WTC11 (cell line): ENCODE measurements around the gene PRKD1. TPM values are rescaled to one million over a fixed set of nuclear protein-coding genes. Genes with fewer than 3 reads are reported as not detected.

Source experiments
- ATAC-seq: fragments of 200-7000 bp; cut with Tn5 transposase; 2 replicates; pipeline ENCODE4 v1.10.0; 2021; ENCODE audit warnings: mild to moderate bottlenecking, moderate library complexity
- CTCF ChIA-PET: fragments of 300-600 bp; sonication (Branson Sonifier 250); formaldehyde crosslinking; loops from one replicate; lab custom pipeline; 2021; ENCODE audit warnings: antibody characterized with exemption; lab: Charles Lee
- POLR2A ChIA-PET: fragments of 350-600 bp; sonication (Branson Sonifier 250); formaldehyde crosslinking; loops from one replicate; lab custom pipeline; 2021; ENCODE audit warnings: antibody characterized with exemption; lab: Charles Lee
- DNase-seq: peaks from one replicate; pipeline ENCODE4 v3.0.0; 2021; ENCODE audit warnings: low spot score
- H3K27ac Mint-ChIP-seq: 2 replicates; pipeline ENCODE4 v1.8.0; 2021; ENCODE audit warnings: mixed read lengths
- H3K27me3 Mint-ChIP-seq: 2 replicates; pipeline ENCODE4 v1.8.0; 2021; ENCODE audit warnings: low read depth, mild to moderate bottlenecking, moderate library complexity, mixed read lengths
- H3K36me3 Mint-ChIP-seq: 2 replicates; pipeline ENCODE4 v1.8.0; 2021; ENCODE audit warnings: mixed read lengths
- H3K4me1 Mint-ChIP-seq: 2 replicates; pipeline ENCODE4 v1.8.0; 2022; ENCODE audit warnings: mixed read lengths
- H3K4me3 Mint-ChIP-seq: 2 replicates; pipeline ENCODE4 v1.8.0; 2021; ENCODE audit warnings: mild to moderate bottlenecking, moderate library complexity, mixed read lengths
- H3K9me3 Mint-ChIP-seq: 2 replicates; pipeline ENCODE4 v1.8.0; 2021; ENCODE audit warnings: mixed read lengths
- CREB1 ChIP-seq: sonication (generic); formaldehyde crosslinking; IDR thresholded peaks from 2 replicates; pipeline ENCODE4 v1.8.0; 2023; ENCODE audit warnings: mild to moderate bottlenecking, missing genetic modification reagents
- CREM ChIP-seq: sonication (generic); formaldehyde crosslinking; IDR thresholded peaks from 2 replicates; pipeline ENCODE4 v1.8.1; 2022; ENCODE audit warnings: mild to moderate bottlenecking, missing genetic modification reagents, moderate library complexity
- ELF4 ChIP-seq: sonication (generic); formaldehyde crosslinking; IDR thresholded peaks from 2 replicates; pipeline ENCODE4 v1.8.1; 2022; ENCODE audit warnings: low read depth, mild to moderate bottlenecking, moderate library complexity, missing genetic modification reagents
- FOXK1 ChIP-seq: sonication (generic); formaldehyde crosslinking; IDR thresholded peaks from 2 replicates; pipeline ENCODE4 v1.8.0; 2022; ENCODE audit warnings: mild to moderate bottlenecking, moderate library complexity, missing genetic modification reagents
- GRHL2 ChIP-seq: fragments of 250-450 bp; sonication (Bioruptor Pico); IDR thresholded peaks from 2 replicates; pipeline ENCODE4 v1.8.0; 2022; ENCODE audit warnings: mild to moderate bottlenecking, moderate library complexity; ENCODE audit not compliant: insufficient replicate concordance, severe bottlenecking
- KAT7 ChIP-seq: sonication (generic); formaldehyde crosslinking; IDR thresholded peaks from 2 replicates; pipeline ENCODE4 v1.8.1; 2023; ENCODE audit warnings: missing genetic modification reagents, mild to moderate bottlenecking, borderline replicate concordance
- NFATC4 ChIP-seq: fragments of 250-450 bp; sonication (Bioruptor Pico); IDR thresholded peaks from 2 replicates; pipeline ENCODE4 v1.9.0; 2021; ENCODE audit warnings: mild to moderate bottlenecking
- NFE2L1 ChIP-seq: sonication (generic); formaldehyde crosslinking; IDR thresholded peaks from 2 replicates; pipeline ENCODE4 v1.8.1; 2023; ENCODE audit warnings: missing genetic modification reagents
- NR1H2 ChIP-seq: sonication (generic); formaldehyde crosslinking; IDR thresholded peaks from 2 replicates; pipeline ENCODE4 v1.9.0; 2021; ENCODE audit warnings: mild to moderate bottlenecking, moderate library complexity, missing genetic modification reagents
- NR2C2 ChIP-seq: sonication (generic); formaldehyde crosslinking; IDR thresholded peaks from 2 replicates; pipeline ENCODE4 v1.8.0; 2022; ENCODE audit warnings: mild to moderate bottlenecking, missing genetic modification reagents
- NR3C1 ChIP-seq: sonication (generic); formaldehyde crosslinking; conservative IDR thresholded peaks from 2 replicates; pipeline ENCODE4 v1.8.1; 2023; ENCODE audit warnings: low read depth, mild to moderate bottlenecking, missing genetic modification reagents
- SMAD3 ChIP-seq: sonication (generic); formaldehyde crosslinking; IDR thresholded peaks from 2 replicates; pipeline ENCODE4 v1.8.0; 2022; ENCODE audit warnings: missing genetic modification reagents, mild to moderate bottlenecking, borderline replicate concordance
- TEAD4 ChIP-seq: sonication (generic); formaldehyde crosslinking; IDR thresholded peaks from 2 replicates; pipeline ENCODE4 v1.8.0; 2022; ENCODE audit warnings: mild to moderate bottlenecking, missing genetic modification reagents
- TP53 ChIP-seq: sonication (generic); formaldehyde crosslinking; IDR thresholded peaks from 2 replicates; pipeline ENCODE4 v1.8.1; 2023; ENCODE audit warnings: mild to moderate bottlenecking, missing genetic modification reagents
- ZNF121 ChIP-seq: sonication (generic); formaldehyde crosslinking; IDR thresholded peaks from 2 replicates; pipeline ENCODE4 v1.8.0; 2023; ENCODE audit warnings: missing genetic modification reagents
- ZNF138 ChIP-seq: sonication (generic); formaldehyde crosslinking; conservative IDR thresholded peaks from 2 replicates; pipeline ENCODE4 v1.8.1; 2022; ENCODE audit warnings: mild to moderate bottlenecking, moderate library complexity, missing genetic modification reagents
- ZNF317 ChIP-seq: sonication (generic); formaldehyde crosslinking; IDR thresholded peaks from 2 replicates; pipeline ENCODE4 v1.8.1; 2023; ENCODE audit warnings: low read depth, mild to moderate bottlenecking, moderate library complexity, missing genetic modification reagents, borderline replicate concordance
- total RNA-seq: library from RNA; stranded (reverse); gene quantifications from 3 replicates; pipeline ENCODE4 v1.2.3, GENCODE V29; 2021
- TF ChIP-seq, protein P1 (sequence below): sonication (generic); formaldehyde crosslinking; IDR thresholded peaks from 2 replicates; pipeline ENCODE4 v1.8.0; 2022; ENCODE audit warnings: mild to moderate bottlenecking, missing genetic modification reagents
- TF ChIP-seq, protein P2 (sequence below): fragments of 200-600 bp; IDR thresholded peaks from 2 replicates; pipeline ENCODE4 v1.8.0; 2022; ENCODE audit warnings: antibody characterized with exemption
- TF ChIP-seq, protein P3 (sequence below): sonication (generic); formaldehyde crosslinking; IDR thresholded peaks from 2 replicates; pipeline ENCODE4 v1.8.0; 2023; ENCODE audit warnings: missing genetic modification reagents
- TF ChIP-seq, protein P4 (sequence below): fragments of 250-450 bp; sonication (Bioruptor Pico); IDR thresholded peaks from 2 replicates; pipeline ENCODE4 v1.9.0; 2021; ENCODE audit warnings: mild to moderate bottlenecking

PRKD1 gene
- total RNA-seq, 1 experiment from 2014 or later: 7.6 TPM

DNA sequence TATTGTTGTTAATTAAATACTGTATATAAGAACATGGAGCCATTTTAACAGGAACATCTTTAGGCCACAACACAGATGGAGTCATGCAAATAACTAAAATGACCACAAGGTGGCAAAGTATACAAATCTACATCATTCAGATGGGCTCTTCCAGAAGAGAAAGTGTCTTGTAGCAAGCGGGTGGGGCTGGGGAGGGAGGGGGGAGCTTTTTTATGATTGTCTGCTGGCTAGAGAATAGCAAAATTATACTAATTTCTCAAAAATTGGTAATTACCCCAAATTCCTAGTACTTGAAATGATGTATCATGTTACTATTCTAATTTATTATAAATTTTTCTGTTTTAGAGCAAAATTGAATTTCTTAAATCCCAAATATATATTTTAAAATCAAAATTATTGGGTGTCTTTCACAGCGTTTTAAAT, 378.7 kb downstream of the PRKD1 start:
- ATAC-seq (peak; percentile 69), DNase-seq (no peak)
- H3K27ac Mint-ChIP-seq: no peak overlapping the region
- H3K4me1 Mint-ChIP-seq: no peaks in the 10 kb centered on the region
- H3K27me3 Mint-ChIP-seq: no peaks in the 10 kb centered on the region
- ChIA-PET POLR2A (no interaction called here), CTCF (interaction anchor here (0.6 to 3.9 kb wide), 3 partner anchors 22 to 665 kb away, joined by 3 to 24 read pairs (median 8); no protein-coding TSS in a partner anchor)
- TF ChIP-seq ELF4 (CRISPR knock-in tag) (no peak), ZNF138 (no peak)
- TF ChIP-seq, protein P1, sequence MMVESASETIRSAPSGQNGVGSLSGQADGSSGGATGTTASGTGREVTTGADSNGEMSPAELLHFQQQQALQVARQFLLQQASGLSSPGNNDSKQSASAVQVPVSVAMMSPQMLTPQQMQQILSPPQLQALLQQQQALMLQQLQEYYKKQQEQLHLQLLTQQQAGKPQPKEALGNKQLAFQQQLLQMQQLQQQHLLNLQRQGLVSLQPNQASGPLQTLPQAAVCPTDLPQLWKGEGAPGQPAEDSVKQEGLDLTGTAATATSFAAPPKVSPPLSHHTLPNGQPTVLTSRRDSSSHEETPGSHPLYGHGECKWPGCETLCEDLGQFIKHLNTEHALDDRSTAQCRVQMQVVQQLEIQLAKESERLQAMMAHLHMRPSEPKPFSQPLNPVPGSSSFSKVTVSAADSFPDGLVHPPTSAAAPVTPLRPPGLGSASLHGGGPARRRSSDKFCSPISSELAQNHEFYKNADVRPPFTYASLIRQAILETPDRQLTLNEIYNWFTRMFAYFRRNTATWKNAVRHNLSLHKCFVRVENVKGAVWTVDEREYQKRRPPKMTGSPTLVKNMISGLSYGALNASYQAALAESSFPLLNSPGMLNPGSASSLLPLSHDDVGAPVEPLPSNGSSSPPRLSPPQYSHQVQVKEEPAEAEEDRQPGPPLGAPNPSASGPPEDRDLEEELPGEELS (CRISPR knock-in tag): no peak
- TF ChIP-seq, protein P2, sequence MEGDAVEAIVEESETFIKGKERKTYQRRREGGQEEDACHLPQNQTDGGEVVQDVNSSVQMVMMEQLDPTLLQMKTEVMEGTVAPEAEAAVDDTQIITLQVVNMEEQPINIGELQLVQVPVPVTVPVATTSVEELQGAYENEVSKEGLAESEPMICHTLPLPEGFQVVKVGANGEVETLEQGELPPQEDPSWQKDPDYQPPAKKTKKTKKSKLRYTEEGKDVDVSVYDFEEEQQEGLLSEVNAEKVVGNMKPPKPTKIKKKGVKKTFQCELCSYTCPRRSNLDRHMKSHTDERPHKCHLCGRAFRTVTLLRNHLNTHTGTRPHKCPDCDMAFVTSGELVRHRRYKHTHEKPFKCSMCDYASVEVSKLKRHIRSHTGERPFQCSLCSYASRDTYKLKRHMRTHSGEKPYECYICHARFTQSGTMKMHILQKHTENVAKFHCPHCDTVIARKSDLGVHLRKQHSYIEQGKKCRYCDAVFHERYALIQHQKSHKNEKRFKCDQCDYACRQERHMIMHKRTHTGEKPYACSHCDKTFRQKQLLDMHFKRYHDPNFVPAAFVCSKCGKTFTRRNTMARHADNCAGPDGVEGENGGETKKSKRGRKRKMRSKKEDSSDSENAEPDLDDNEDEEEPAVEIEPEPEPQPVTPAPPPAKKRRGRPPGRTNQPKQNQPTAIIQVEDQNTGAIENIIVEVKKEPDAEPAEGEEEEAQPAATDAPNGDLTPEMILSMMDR: peak; percentile 46
- H3K36me3 Mint-ChIP-seq: no peaks in the 10 kb centered on the region
- H3K4me3 Mint-ChIP-seq: no peak overlapping the region
- no peaks in the 10 kb centered on the region for H3K9me3 Mint-ChIP-seq

DNA sequence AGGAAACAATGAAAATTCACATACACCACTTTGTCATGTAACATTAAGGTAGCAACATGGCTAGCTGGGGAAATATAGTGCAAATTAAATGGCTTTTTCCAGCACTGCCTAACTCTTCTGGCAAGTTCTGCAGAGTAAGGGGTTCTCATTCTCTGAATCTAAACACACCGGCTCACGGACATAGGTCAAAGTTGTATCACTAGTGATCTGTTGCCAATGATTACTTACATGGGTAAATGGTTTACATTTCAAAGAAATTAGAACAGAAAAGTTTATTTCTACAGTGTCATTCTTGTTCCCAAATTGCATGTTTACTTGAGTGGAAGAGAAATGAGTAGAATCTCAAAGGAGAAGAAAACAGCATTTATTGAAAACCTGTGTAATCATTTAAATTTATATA, 381.9 kb downstream of the PRKD1 start:
- Mint-ChIP-seq H3K4me1 (no peaks in the 10 kb centered on the region), H3K36me3 (no peaks in the 10 kb centered on the region), H3K27ac (no peak overlapping the region), H3K4me3 (no peak overlapping the region), H3K9me3 (no peaks in the 10 kb centered on the region), H3K27me3 (no peaks in the 10 kb centered on the region)
- ChIA-PET POLR2A (no interaction called here), CTCF (interaction anchor here (0.9 kb wide), 1 partner anchor 722 kb away, joined by 3 read pairs; no protein-coding TSS in a partner anchor)
- DNase-seq: no peak
- no peak for TF ChIP-seq TP53
- no peak for TF ChIP-seq NR2C2 (CRISPR knock-in tag)
- ATAC-seq: no peak

DNA sequence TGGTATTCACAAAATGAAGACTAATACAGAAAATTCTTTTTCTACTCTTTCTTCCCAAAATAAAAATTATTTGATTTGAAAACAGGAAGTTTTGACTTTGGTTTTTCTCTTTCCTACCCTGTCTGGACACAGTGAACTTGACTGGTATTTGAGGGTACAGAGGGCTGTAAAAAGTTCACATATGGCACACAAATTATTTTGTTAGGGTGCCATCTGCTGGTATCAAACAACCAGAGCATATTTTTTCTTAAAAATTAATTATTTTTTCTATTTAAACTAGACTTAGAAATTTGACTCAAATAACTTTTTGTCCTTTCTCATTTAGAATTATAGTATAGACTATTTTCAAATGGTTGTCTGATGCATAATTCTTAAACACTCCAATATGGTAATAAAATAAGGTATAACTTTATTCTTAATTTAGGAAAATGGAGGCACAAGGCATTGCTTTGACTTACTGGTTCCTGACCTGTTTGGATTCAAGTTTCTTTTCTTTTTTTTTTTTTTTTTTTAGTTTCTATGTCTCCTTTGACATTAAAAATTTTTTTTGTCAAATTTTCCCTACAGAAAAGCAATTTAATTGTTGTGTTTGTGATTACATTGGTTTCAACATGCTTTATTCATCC, 390.6 kb downstream of the PRKD1 start:
- H3K4me3 Mint-ChIP-seq: no peak overlapping the region
- H3K27ac Mint-ChIP-seq: no peak overlapping the region
- ATAC-seq (no peak), DNase-seq (no peak)
- no peaks in the 10 kb centered on the region for H3K36me3 Mint-ChIP-seq
- peaks cover 4% of the 10 kb centered on the region for H3K9me3 Mint-ChIP-seq
- ChIA-PET CTCF (no interaction called here), POLR2A (no interaction called here)
- H3K4me1 Mint-ChIP-seq: no peaks in the 10 kb centered on the region
- H3K27me3 Mint-ChIP-seq: no peaks in the 10 kb centered on the region; the same call in 1 of the 2 replicates
- TF ChIP-seq, protein P2: no peak
- TF ChIP-seq, protein P3, sequence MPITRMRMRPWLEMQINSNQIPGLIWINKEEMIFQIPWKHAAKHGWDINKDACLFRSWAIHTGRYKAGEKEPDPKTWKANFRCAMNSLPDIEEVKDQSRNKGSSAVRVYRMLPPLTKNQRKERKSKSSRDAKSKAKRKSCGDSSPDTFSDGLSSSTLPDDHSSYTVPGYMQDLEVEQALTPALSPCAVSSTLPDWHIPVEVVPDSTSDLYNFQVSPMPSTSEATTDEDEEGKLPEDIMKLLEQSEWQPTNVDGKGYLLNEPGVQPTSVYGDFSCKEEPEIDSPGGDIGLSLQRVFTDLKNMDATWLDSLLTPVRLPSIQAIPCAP: no peak
- TF ChIP-seq ZNF317 (no peak), TP53 (no peak), CREB1 (CRISPR knock-in tag) (no peak), ZNF121 (CRISPR knock-in tag) (no peak), SMAD3 (CRISPR knock-in tag) (no peak), ZNF138 (no peak), NFE2L1 (no peak), NFATC4 (CRISPR knock-in tag) (no peak), KAT7 (CRISPR knock-in tag) (no peak), NR1H2 (CRISPR knock-in tag) (no peak), TEAD4 (CRISPR knock-in tag) (no peak), GRHL2 (CRISPR knock-in tag) (no peak), NR3C1 (CRISPR knock-in tag) (no peak), FOXK1 (CRISPR knock-in tag) (no peak), CREM (CRISPR knock-in tag) (no peak)
- TF ChIP-seq, protein P4, sequence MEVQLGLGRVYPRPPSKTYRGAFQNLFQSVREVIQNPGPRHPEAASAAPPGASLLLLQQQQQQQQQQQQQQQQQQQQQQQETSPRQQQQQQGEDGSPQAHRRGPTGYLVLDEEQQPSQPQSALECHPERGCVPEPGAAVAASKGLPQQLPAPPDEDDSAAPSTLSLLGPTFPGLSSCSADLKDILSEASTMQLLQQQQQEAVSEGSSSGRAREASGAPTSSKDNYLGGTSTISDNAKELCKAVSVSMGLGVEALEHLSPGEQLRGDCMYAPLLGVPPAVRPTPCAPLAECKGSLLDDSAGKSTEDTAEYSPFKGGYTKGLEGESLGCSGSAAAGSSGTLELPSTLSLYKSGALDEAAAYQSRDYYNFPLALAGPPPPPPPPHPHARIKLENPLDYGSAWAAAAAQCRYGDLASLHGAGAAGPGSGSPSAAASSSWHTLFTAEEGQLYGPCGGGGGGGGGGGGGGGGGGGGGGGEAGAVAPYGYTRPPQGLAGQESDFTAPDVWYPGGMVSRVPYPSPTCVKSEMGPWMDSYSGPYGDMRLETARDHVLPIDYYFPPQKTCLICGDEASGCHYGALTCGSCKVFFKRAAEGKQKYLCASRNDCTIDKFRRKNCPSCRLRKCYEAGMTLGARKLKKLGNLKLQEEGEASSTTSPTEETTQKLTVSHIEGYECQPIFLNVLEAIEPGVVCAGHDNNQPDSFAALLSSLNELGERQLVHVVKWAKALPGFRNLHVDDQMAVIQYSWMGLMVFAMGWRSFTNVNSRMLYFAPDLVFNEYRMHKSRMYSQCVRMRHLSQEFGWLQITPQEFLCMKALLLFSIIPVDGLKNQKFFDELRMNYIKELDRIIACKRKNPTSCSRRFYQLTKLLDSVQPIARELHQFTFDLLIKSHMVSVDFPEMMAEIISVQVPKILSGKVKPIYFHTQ (CRISPR knock-in tag): no peak
